Lung (tissue), 12 donors: Measurements from ENCODE around the gene TUFT1. TPM values are rescaled to one million over a fixed set of nuclear protein-coding genes. Genes with fewer than 3 reads are reported as not detected.

Experiments used
- ATAC-seq: fragments of 200-7000 bp; cut with Tn5 transposase; one replicate; pipeline ENCODE4 v1.9.1; 2020; ENCODE audit warnings: moderate number of reproducible peaks; ENCODE audit not compliant: insufficient read depth, low FRiP score
- DNase-seq, 3 donors: peaks; one replicate each; pipeline ENCODE4 v3.0.0-alpha.2; 2013 to 2017
- H3K27ac ChIP-seq, 2 donors: one replicate each; pipeline ENCODE4 v1.5.1; 2013; ENCODE audit warnings: mild to moderate bottlenecking in 2 of 2, moderate library complexity in 2 of 2, control low read depth in 1 of 2, inconsistent platforms in 1 of 2, low read depth in 1 of 2, low read length in 1 of 2
- H3K27me3 ChIP-seq, 3 donors: one replicate each; pipeline ENCODE4 v1.5.1; 2013; ENCODE audit warnings: low read length in 2 of 3; ENCODE audit not compliant: control insufficient read depth in 3 of 3, insufficient read depth in 3 of 3
- H3K36me3 ChIP-seq, 4 donors: one replicate each; pipeline ENCODE4 v1.5.1; 2013; ENCODE audit warnings: low read length in 4 of 4, mild to moderate bottlenecking in 1 of 4, moderate library complexity in 1 of 4; ENCODE audit not compliant: control insufficient read depth in 4 of 4, insufficient read depth in 4 of 4
- H3K4me1 ChIP-seq, 5 donors: one replicate each; pipeline ENCODE4 v1.5.1; 2013; ENCODE audit warnings: low read length in 5 of 5, mild to moderate bottlenecking in 2 of 5, moderate library complexity in 1 of 5; ENCODE audit not compliant: control insufficient read depth in 5 of 5, insufficient read depth in 5 of 5
- H3K4me3 ChIP-seq: one replicate; pipeline ENCODE4 v1.5.1; 2013; ENCODE audit warnings: mild to moderate bottlenecking, control low read depth, moderate library complexity
- H3K9ac ChIP-seq, 2 donors: one replicate each; pipeline ENCODE4 v1.5.1; 2013; ENCODE audit warnings: low read length in 2 of 2, control low read depth in 1 of 2; ENCODE audit not compliant: insufficient read depth in 1 of 2
- H3K9me3 ChIP-seq, 4 donors: one replicate each; pipeline ENCODE4 v1.5.1; 2013; ENCODE audit warnings: low read length in 3 of 4, mild to moderate bottlenecking in 1 of 4, moderate library complexity in 1 of 4; ENCODE audit not compliant: control insufficient read depth in 4 of 4, insufficient read depth in 3 of 4
- CTCF ChIP-seq: IDR thresholded peaks from 2 replicates; pipeline ENCODE4 v1.5.1; 2012; ENCODE audit warnings: mild to moderate bottlenecking; ENCODE audit errors: control extremely low read depth, extremely low read depth
- WGBS, 2 donors: extraction: QIAGEN DNeasy Blood & Tissue Kit; methylation state at CpG; one replicate each; pipeline ENCODE4 v1.1.7; 2013; 5-methylcytosine and 5-hydroxymethylcytosine counted together
- polyA plus RNA-seq, 2 donors: library from polyadenylated mRNA; stranded (reverse); fragments of 200-250 nt; gene quantifications; one replicate each; pipeline ENCODE4 v1.2.1, GENCODE V29; 2013
- total RNA-seq, 2 donors: library from RNA; depleted of rRNA in 1 of 2; stranded (reverse); fragments of >200 nt in 1 of 2; gene quantifications; one replicate each; pipeline ENCODE4 v1.2.1, GENCODE V29; 2014 to 2021
- donor health status: control.
- donor health status: control.
- donor health status: Bipolar disorder and iron deficiency.
- donor health status: healthy.
- donor health status: DM: yes; HTN: yes; CAD: no.

Gene TUFT1
- total and polyA plus RNA-seq, 4 donors, result 5.6 to 13.9 (median 7.7) TPM

- ATAC-seq (no peak), DNase-seq (no peak)
- TF ChIP-seq CTCF, result no peak
- no peaks in the 10 kb centered on the region for H3K36me3 ChIP-seq
- peaks cover 0 to 48% (median 41%) of the 10 kb centered on the region in 3 donors for H3K27me3 ChIP-seq
- peaks cover 0 to 11% (median 3%) of the 10 kb centered on the region in 5 donors for H3K4me1 ChIP-seq
- no peak overlapping the region for H3K4me3 ChIP-seq
- H3K27ac ChIP-seq, result no peak overlapping the region
- no peaks in the 10 kb centered on the region for H3K9me3 ChIP-seq
- H3K9ac ChIP-seq, result no peak overlapping the region
- WGBS, 2 donors, result 65 to 92% methylated on average over 6 of the region's 6 CpGs
These were observed 31.3 kb upstream of the TUFT1 start for GRCh38 chr1:151508833-151509232.

GRCh38 chr1:151509350-151510019 is 30.6 kb upstream of the TUFT1 start:
- H3K9me3 ChIP-seq, result no peaks in the 10 kb centered on the region
- no peak for DNase-seq
- WGBS, 2 donors, result 94% methylated on average over 15 of the region's 15 CpGs
- no peaks in the 10 kb centered on the region for H3K36me3 ChIP-seq
- H3K4me1 ChIP-seq, result peaks cover 0 to 14% (median 0%) of the 10 kb centered on the region in 5 donors
- ATAC-seq, result no peak
- no peak overlapping the region for H3K27ac ChIP-seq
- H3K27me3 ChIP-seq, result peaks cover 0 to 49% (median 42%) of the 10 kb centered on the region in 3 donors
- no peak for TF ChIP-seq CTCF
- H3K4me3 ChIP-seq, result no peak overlapping the region
- no peak overlapping the region for H3K9ac ChIP-seq

GRCh38 chr1:151510020-151510405 is 30.1 kb upstream of the TUFT1 start:
- no peaks in the 10 kb centered on the region for H3K36me3 ChIP-seq
- DNase-seq, result no peak
- peak overlapping the region in 1 of 2 donors; percentile 47 for H3K27ac ChIP-seq
- no peak for ATAC-seq
- WGBS, 2 donors, result 39 to 47% methylated on average over 9 of the region's 9 CpGs
- peaks cover 0 to 49% (median 42%) of the 10 kb centered on the region in 3 donors for H3K27me3 ChIP-seq
- no peak overlapping the region for H3K9ac ChIP-seq
- no peaks in the 10 kb centered on the region for H3K9me3 ChIP-seq
- no peak overlapping the region for H3K4me3 ChIP-seq
- no peak for TF ChIP-seq CTCF
- peaks cover 0 to 17% (median 0%) of the 10 kb centered on the region in 5 donors for H3K4me1 ChIP-seq
